ENCODE data around the gene NBAS.

DNA sequence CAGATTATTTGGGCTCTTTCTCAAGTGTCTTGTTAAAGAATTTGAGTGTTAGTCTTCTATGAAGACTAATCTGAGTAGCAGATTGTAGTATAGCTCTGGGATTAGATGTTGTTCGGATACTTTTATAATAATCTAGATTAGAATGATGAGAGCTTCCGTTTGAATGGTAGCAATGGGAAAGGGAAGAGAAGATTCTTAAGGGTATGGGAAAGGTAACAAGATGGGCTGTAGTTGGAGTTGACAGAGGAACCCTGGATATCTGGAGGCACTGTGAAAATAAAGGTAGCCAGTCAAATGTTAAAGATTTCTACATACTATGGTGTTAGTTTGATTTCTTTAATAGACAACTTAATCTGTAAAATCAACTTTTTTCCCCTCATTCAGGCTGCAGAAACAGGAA, 35.2 kb upstream of the NBAS start:
- TF ChIP-seq EZH2phosphoT487 (IDR thresholded peaks at IDR 0.05; ENCODE audit: insufficient read depth, low read depth): no peak
- TF ChIP-seq EZH2 (IDR thresholded peaks at IDR 0.05; ENCODE audit: insufficient read depth, poor library complexity, severe bottlenecking): no peak

Data from GM23248 (cell line).